Stomach (tissue), 4 donors: Measurements from ENCODE around the gene CLEC16A.

Experiments
- EP300 ChIP-seq: sonication (generic); formaldehyde crosslinking; IDR thresholded peaks from one replicate; pipeline ENCODE4 v1.6.1; 2017; ENCODE audit warnings: antibody characterized with exemption
- POLR2A ChIP-seq, 4 donors: fragments of 450-650 bp; IDR thresholded peaks; one replicate each; pipeline ENCODE4 v1.6.1; 2016; ENCODE audit warnings: antibody characterized with exemption in 4 of 4, control low read depth in 2 of 4, mild to moderate bottlenecking in 1 of 4, moderate library complexity in 1 of 4
- POLR2AphosphoS5 ChIP-seq, 3 donors: sonication (generic); formaldehyde crosslinking; IDR thresholded peaks; one replicate each; pipeline ENCODE4 v1.6.1; 2016; ENCODE audit warnings: antibody characterized with exemption in 3 of 3
- TF ChIP-seq, protein P1 (sequence below), 7 experiments: fragments of 450-650 bp in 4 of 7; fragments of 200-600 bp in 3 of 7; sonication (generic) in 3 of 7; IDR thresholded peaks; one replicate each; pipeline ENCODE4 v1.5.1; 2016 to 2019; ENCODE audit warnings: antibody characterized with exemption in 7 of 7, control low read depth in 2 of 7, mild to moderate bottlenecking in 1 of 7

DNA sequence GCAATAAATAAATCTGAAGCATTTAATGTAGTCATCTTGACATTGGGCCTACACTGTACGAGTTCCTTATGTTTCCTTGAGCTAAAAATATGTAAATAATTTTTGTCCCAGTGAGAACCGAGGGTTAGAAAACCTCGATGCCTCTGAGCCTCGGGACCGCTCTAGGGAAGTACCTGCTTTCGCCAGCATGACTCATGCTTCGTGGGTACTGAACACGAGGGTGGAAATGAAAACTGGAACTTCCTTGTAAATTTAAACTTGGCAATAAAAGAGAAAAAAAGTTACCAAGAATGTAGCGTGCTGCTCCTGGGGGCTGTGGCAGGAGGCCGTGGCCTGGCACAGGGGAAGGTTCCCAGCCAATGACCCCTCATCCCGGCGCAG is 237.5 kb downstream of the CLEC16A start:
- TF ChIP-seq, protein P1, sequence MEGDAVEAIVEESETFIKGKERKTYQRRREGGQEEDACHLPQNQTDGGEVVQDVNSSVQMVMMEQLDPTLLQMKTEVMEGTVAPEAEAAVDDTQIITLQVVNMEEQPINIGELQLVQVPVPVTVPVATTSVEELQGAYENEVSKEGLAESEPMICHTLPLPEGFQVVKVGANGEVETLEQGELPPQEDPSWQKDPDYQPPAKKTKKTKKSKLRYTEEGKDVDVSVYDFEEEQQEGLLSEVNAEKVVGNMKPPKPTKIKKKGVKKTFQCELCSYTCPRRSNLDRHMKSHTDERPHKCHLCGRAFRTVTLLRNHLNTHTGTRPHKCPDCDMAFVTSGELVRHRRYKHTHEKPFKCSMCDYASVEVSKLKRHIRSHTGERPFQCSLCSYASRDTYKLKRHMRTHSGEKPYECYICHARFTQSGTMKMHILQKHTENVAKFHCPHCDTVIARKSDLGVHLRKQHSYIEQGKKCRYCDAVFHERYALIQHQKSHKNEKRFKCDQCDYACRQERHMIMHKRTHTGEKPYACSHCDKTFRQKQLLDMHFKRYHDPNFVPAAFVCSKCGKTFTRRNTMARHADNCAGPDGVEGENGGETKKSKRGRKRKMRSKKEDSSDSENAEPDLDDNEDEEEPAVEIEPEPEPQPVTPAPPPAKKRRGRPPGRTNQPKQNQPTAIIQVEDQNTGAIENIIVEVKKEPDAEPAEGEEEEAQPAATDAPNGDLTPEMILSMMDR (IDR thresholded peaks at IDR 0.05), result no peak
- no peak for TF ChIP-seq POLR2A (IDR thresholded peaks at IDR 0.05)
- TF ChIP-seq POLR2AphosphoS5 (IDR thresholded peaks at IDR 0.05), result no peak
- no peak for TF ChIP-seq EP300
